Ovary (tissue), 9 donors: ENCODE measurements around the gene PURA. TPM values are rescaled to one million over a fixed set of nuclear protein-coding genes. Genes with fewer than 3 reads are reported as not detected.

ENCODE experiments used
- DNase-seq, 5 donors: peaks; one replicate each; pipeline ENCODE4 v3.0.0-alpha.2; 2019 to 2020
- H3K27ac ChIP-seq, 2 donors: fragments of 200-600 bp; one replicate each; pipeline versions ENCODE4 v1.5.1 to v1.8.0; 2019 to 2022
- H3K27me3 ChIP-seq: fragments of 200-600 bp; one replicate; pipeline ENCODE4 v1.8.0; 2022
- H3K36me3 ChIP-seq: fragments of 200-600 bp; sonication (generic); one replicate; pipeline ENCODE4 v1.5.1; 2019
- H3K4me1 ChIP-seq: one replicate; pipeline ENCODE4 v1.8.1; 2013; ENCODE audit warnings: mild to moderate bottlenecking, moderate library complexity; ENCODE audit not compliant: insufficient read depth
- H3K4me3 ChIP-seq: fragments of 200-600 bp; sonication (generic); one replicate; pipeline ENCODE4 v1.5.1; 2017
- H3K9me3 ChIP-seq, 2 donors: fragments of 200-600 bp in 1 of 2; sonication (generic) in 1 of 2; one replicate each; pipeline versions ENCODE4 v1.5.1 to v1.8.1; 2013 to 2019; ENCODE audit warnings: mild to moderate bottlenecking in 1 of 2, moderate library complexity in 1 of 2
- CTCF ChIP-seq, 3 donors: fragments of 450-650 bp in 2 of 3; fragments of 200-600 bp in 1 of 3; IDR thresholded peaks; one replicate each; pipeline versions ENCODE4 v1.5.1 to v1.8.0; 2016 to 2022; ENCODE audit warnings: antibody characterized with exemption in 3 of 3, mild to moderate bottlenecking in 1 of 3
- EP300 ChIP-seq: sonication (generic); formaldehyde crosslinking; IDR thresholded peaks from one replicate; pipeline ENCODE4 v1.6.1; 2017; ENCODE audit warnings: antibody characterized with exemption
- POLR2A ChIP-seq: fragments of 450-650 bp; IDR thresholded peaks from one replicate; pipeline ENCODE4 v1.6.1; 2017; ENCODE audit warnings: antibody characterized with exemption, mild to moderate bottlenecking, moderate library complexity
- WGBS, 3 donors: extraction: QIAGEN DNeasy Blood & Tissue Kit in 1 of 3; methylation state at CpG; one replicate each; pipeline versions ENCODE4 v1.1.5 to v1.1.7; 2013 to 2017; 5-methylcytosine and 5-hydroxymethylcytosine counted together
- intact Hi-C, 4 donors: fragments of 100-400 bp; cut with DNase I; formaldehyde crosslinking; loops; one replicate each; pipeline versions ENCODE4 v1.11.0 to v1.15.1; 2022 to 2023
- polyA plus RNA-seq, 2 donors: library from polyadenylated mRNA; stranded (reverse); fragments of 200-250 nt in 1 of 2; fragments of 350-450 nt in 1 of 2; fragmentation: Illumina TruSeq in 1 of 2; extraction: RNeasy Lipid Tissue Mini Kit (QIAGEN cat#74804) in 1 of 2; gene quantifications; one replicate each; pipeline ENCODE4 v1.2.3, GENCODE V29; 2013 to 2014
- total RNA-seq, 7 donors: library from RNA; depleted of rRNA in 2 of 7; stranded (reverse); fragments of >200 nt in 2 of 7; fragmentation: NEBNext Ultra II Directional in 3 of 7; extraction: Animal tissue kit (Norgen Biotek cat#: 25700) in 3 of 7; gene quantifications; one replicate each; pipeline versions ENCODE4 v1.1.0 to v1.2.4, GENCODE V29; 2016 to 2023
- donor health status: DM: no; HTN: no; CAD: no; lungs with moderate emphysema.
- donor health status: DM: no; HTN: no; CAD: no.
- donor health status: Bipolar disorder and iron deficiency.
- donor health status: DM: yes; HTN: yes; CAD: no.
- donor health status: DM: no; HTN: no; CAD: no.
- donor health status: DM: yes; HTN: yes; CAD: no.

Gene PURA
- total and polyA plus RNA-seq, 9 donors, result 6.3 to 35.5 (median 26.1) TPM

- no peak for TF ChIP-seq EP300
- no peak for TF ChIP-seq CTCF (IDR thresholded peaks at IDR 0.05)
- no peak for TF ChIP-seq POLR2A
- no peak overlapping the region for H3K4me3 ChIP-seq
- intact Hi-C loops, result loop anchor here in 2 of 4 donors (5.0 to 10.0 kb wide), 2 partner anchors 76 to 304 kb away; no protein-coding TSS in a partner anchor
- WGBS, 3 donors, result 51 to 54% (median 52%) methylated on average over 6 of the region's 6 CpGs
- H3K4me1 ChIP-seq, result peaks cover 7% of the 10 kb centered on the region
- H3K36me3 ChIP-seq, result no peaks in the 10 kb centered on the region
- no peaks in the 10 kb centered on the region for H3K27me3 ChIP-seq
- DNase-seq, result no peak
- H3K9me3 ChIP-seq, result no peaks in the 10 kb centered on the region
- H3K27ac ChIP-seq, result no peak overlapping the region
Measured at GRCh38 chr5:140148508-140148907, 34.6 kb downstream of the PURA start.

GRCh38 chr5:140150201-140150600, 36.3 kb downstream of the PURA start:
- WGBS, 3 donors, result 80 to 87% (median 85%) methylated on average over 2 of the region's 2 CpGs
- intact Hi-C loops, result loop anchor here in 3 of 4 donors (5.0 to 10.0 kb wide), 2 partner anchors 68 to 365 kb away; no protein-coding TSS in a partner anchor
- no peaks in the 10 kb centered on the region for H3K27me3 ChIP-seq
- H3K4me3 ChIP-seq, result no peak overlapping the region
- H3K9me3 ChIP-seq, result no peaks in the 10 kb centered on the region
- H3K4me1 ChIP-seq, result peaks cover 7% of the 10 kb centered on the region
- DNase-seq, result no peak
- TF ChIP-seq CTCF (IDR thresholded peaks at IDR 0.05) (no peak), POLR2A (no peak), EP300 (no peak)
- no peak overlapping the region for H3K27ac ChIP-seq
- no peaks in the 10 kb centered on the region for H3K36me3 ChIP-seq

GRCh38 chr5:140151144-140152021, 37.5 kb downstream of the PURA start:
- no peaks in the 10 kb centered on the region for H3K9me3 ChIP-seq
- H3K27ac ChIP-seq, result no peak overlapping the region
- DNase-seq, result no peak
- WGBS, 3 donors, result 67 to 85% (median 82%) methylated on average over 7 of the region's 7 CpGs
- intact Hi-C loops, result loop anchor here in 3 of 4 donors (5.0 to 10.0 kb wide), 2 partner anchors 69 to 367 kb away; no protein-coding TSS in a partner anchor
- H3K4me3 ChIP-seq, result no peak overlapping the region
- H3K36me3 ChIP-seq, result no peaks in the 10 kb centered on the region
- TF ChIP-seq POLR2A, result no peak
- no peaks in the 10 kb centered on the region for H3K27me3 ChIP-seq
- H3K4me1 ChIP-seq, result no peaks in the 10 kb centered on the region

- WGBS, 3 donors, result 74 to 80% (median 74%) methylated on average over 22 to 23 of the region's 23 CpGs
- intact Hi-C loops, result loop anchor here in 3 of 4 donors (5.0 to 10.0 kb wide), 2 partner anchors 70 to 368 kb away; no protein-coding TSS in a partner anchor
- H3K27me3 ChIP-seq, result no peaks in the 10 kb centered on the region
- no peak for DNase-seq
- H3K9me3 ChIP-seq, result no peaks in the 10 kb centered on the region
- H3K27ac ChIP-seq, result no peak overlapping the region
- TF ChIP-seq EP300, result no peak
- TF ChIP-seq POLR2A, result no peak
- H3K36me3 ChIP-seq, result no peaks in the 10 kb centered on the region
- no peak overlapping the region for H3K4me3 ChIP-seq
- no peaks in the 10 kb centered on the region for H3K4me1 ChIP-seq
Measured at GRCh38 chr5:140152022-140152999, 38.4 kb downstream of the PURA start.

GRCh38 chr5:140153255-140153654, 39.3 kb downstream of the PURA start:
- Histone ChIP-seq H3K4me3 (no peak overlapping the region), H3K9me3 (no peaks in the 10 kb centered on the region), H3K27me3 (no peaks in the 10 kb centered on the region), H3K4me1 (no peaks in the 10 kb centered on the region), H3K27ac (no peak overlapping the region), H3K36me3 (no peaks in the 10 kb centered on the region)
- intact Hi-C loops, result loop anchor here in 3 of 4 donors (5.0 to 10.0 kb wide), 2 partner anchors 71 to 368 kb away; no protein-coding TSS in a partner anchor
- WGBS, 3 donors, result 59 to 64% (median 59%) methylated on average over 7 of the region's 7 CpGs
- no peak for DNase-seq
- TF ChIP-seq EP300 (no peak), POLR2A (no peak), CTCF (IDR thresholded peaks at IDR 0.05) (no peak)
